ENCODE results near the gene ADI1.
A peak's percentile ranks its signal among the peaks of the same experiment; 100 is the strongest.

ADI1 gene

DNA sequence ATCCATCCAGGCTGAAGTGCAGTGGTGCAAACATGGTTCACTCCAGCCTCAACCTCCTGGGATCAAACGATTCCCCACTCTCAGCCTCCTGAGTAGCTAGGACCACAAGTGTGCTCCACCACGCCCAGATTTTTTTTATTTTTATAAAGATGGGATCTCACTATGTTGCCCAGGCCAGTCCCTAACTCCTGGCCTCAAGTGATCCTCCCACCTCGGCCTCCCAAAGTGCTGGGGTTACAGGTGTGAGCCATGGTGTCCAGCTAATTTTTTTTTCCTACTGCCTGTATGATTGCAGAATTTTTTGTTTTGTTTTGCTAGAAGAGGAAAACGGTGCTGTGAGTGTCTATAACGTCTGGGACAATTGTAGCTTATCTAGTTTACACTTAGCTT, 38.3 kb downstream of the ADI1 start:
- H3K4me3 ChIP-seq (ENCODE audit: low read length in 2 of 2), result no peak overlapping the region
- peaks cover 14 to 17% of the 10 kb centered on the region in 2 donors for H3K36me3 ChIP-seq (ENCODE audit: control insufficient read depth in 2 of 2, insufficient read depth in 2 of 2, low read length in 2 of 2)
- no peaks in the 10 kb centered on the region for H3K27me3 ChIP-seq (ENCODE audit: control insufficient read depth in 2 of 2, insufficient read depth in 2 of 2, low read length in 2 of 2)
- no peak overlapping the region for H3K27ac ChIP-seq (ENCODE audit: low read depth in 2 of 2, low read length in 2 of 2)
- H3K4me1 ChIP-seq (ENCODE audit: control insufficient read depth in 2 of 2, insufficient read depth in 2 of 2, low read length in 2 of 2), result peaks cover 3 to 4% of the 10 kb centered on the region in 2 donors
- H3K9me3 ChIP-seq (ENCODE audit: control insufficient read depth in 2 of 2, low read length in 2 of 2), result no peaks in the 10 kb centered on the region
- H3K9ac ChIP-seq (ENCODE audit: low read depth in 1 of 2, low read length in 2 of 2), result no peak overlapping the region

DNA sequence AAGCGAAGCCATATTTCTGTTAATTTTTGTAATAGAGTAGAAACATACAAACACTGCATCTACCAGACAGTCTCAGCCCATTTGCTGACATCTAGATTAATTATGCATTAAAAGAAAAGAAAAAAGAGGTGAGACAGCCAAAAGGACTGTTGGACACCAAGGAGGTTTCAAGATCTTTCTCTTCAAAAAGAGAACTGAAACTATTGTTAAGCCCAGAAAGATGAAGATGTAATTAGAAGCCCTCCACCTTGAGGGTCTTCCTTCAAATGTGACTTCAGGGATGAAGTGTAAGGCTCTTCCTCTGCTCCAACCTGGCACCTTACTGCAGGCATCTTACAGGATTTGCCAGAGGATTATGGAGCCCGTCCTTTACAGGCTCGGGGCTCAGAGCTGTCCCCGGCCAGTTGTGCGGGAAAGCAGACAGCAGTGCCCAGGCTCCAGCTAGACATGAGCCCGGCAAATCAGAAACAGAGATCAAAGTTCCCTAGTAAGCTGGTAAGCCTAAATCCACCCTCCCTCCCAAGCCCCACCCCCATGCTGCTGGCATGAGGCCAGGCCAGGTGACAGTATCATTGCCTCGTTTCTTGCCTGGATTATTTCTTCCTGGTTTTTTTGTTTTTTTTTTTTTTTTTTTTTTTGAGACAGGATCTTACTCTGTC, 38.9 kb downstream of the ADI1 start:
- Histone ChIP-seq H3K27ac (ENCODE audit: low read depth in 2 of 2, low read length in 2 of 2) (peak overlapping the region; percentile 4 to 62), H3K4me1 (ENCODE audit: control insufficient read depth in 2 of 2, insufficient read depth in 2 of 2, low read length in 2 of 2) (peaks cover 3 to 4% of the 10 kb centered on the region in 2 donors), H3K9ac (ENCODE audit: low read depth in 1 of 2, low read length in 2 of 2) (peak overlapping the region in 1 of 2 donors; percentile 44), H3K4me3 (ENCODE audit: low read length in 2 of 2) (peak overlapping the region; percentile 20 to 44), H3K36me3 (ENCODE audit: control insufficient read depth in 2 of 2, insufficient read depth in 2 of 2, low read length in 2 of 2) (peaks cover 19% of the 10 kb centered on the region in 2 donors), H3K9me3 (ENCODE audit: control insufficient read depth in 2 of 2, low read length in 2 of 2) (no peaks in the 10 kb centered on the region), H3K27me3 (ENCODE audit: control insufficient read depth in 2 of 2, insufficient read depth in 2 of 2, low read length in 2 of 2) (no peaks in the 10 kb centered on the region)

DNA sequence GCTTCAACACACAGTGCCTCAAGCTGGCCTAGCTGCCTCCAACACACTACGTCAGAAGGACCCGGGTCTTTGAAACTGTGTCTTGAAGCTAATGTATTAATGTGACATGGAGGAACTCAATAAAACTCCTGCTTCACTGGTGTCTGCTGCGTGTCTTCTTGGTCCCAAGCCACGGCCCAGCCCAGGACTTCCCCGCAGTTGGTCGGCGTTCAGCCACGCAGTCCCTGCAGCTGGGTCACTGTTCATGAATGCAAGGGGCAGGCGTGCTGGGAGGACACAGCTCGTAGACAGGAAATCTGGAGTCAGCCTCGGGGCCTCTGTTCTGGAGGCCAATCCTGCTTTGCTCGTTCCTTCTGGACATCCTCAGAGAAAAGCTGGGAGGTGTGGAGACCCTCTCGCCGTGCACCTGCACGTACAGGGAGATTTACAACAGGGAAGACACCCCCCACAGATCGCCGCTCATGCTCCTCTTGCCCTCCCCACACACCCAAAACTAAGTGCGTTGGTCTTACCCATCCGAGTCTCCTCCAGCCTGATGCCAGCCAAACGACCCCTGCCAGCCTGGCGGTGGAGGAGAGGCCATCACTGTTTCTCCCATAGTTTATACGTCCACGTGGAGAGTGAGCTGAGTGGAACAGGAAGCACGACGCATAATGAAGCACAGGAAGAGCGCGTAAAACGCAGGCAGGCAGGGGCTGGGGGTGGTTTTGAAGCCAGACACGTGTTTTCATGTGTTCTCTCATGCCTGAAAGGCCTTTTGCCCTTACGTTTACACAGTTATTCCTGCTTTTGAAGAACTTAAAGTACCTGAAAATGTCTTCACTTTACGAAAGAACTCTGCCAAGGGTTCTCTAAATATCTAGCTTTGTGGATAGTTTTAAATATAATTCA, 39.7 kb downstream of the ADI1 start:
- Histone ChIP-seq H3K4me1 (ENCODE audit: control insufficient read depth in 2 of 2, insufficient read depth in 2 of 2, low read length in 2 of 2) (peaks cover 3 to 4% of the 10 kb centered on the region in 2 donors), H3K27me3 (ENCODE audit: control insufficient read depth in 2 of 2, insufficient read depth in 2 of 2, low read length in 2 of 2) (no peaks in the 10 kb centered on the region), H3K9ac (ENCODE audit: low read depth in 1 of 2, low read length in 2 of 2) (no peak overlapping the region), H3K4me3 (ENCODE audit: low read length in 2 of 2) (no peak overlapping the region), H3K9me3 (ENCODE audit: control insufficient read depth in 2 of 2, low read length in 2 of 2) (no peaks in the 10 kb centered on the region), H3K27ac (ENCODE audit: low read depth in 2 of 2, low read length in 2 of 2) (no peak overlapping the region), H3K36me3 (ENCODE audit: control insufficient read depth in 2 of 2, insufficient read depth in 2 of 2, low read length in 2 of 2) (peaks cover 22% of the 10 kb centered on the region in 2 donors)

DNA sequence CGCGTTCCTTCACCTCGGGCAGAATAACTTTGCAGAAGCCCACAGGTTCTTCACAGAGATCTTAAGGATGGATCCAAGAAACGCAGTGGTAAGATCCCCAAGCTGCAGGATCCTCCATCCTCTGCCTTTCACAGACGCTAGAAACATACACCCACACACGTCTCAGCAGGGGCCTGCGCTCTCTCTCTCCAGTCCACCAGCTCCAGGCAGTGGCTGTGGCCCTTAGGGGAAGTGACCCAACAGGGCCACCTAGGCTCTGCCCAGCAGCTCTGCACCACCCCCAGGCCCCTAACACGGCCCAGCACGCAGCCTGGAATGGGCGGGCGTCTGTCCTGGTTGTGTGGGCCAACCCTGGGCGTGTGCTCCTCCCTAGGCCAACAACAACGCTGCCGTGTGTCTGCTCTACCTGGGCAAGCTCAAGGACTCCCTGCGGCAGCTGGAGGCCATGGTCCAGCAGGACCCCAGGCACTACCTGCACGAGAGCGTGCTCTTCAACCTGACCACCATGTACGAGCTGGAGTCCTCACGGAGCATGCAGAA, 40.4 kb downstream of the ADI1 start:
- Histone ChIP-seq H3K4me1 (ENCODE audit: control insufficient read depth in 2 of 2, insufficient read depth in 2 of 2, low read length in 2 of 2) (peaks cover 3 to 4% of the 10 kb centered on the region in 2 donors), H3K4me3 (ENCODE audit: low read length in 2 of 2) (no peak overlapping the region), H3K9ac (ENCODE audit: low read depth in 1 of 2, low read length in 2 of 2) (no peak overlapping the region), H3K9me3 (ENCODE audit: control insufficient read depth in 2 of 2, low read length in 2 of 2) (no peaks in the 10 kb centered on the region), H3K27me3 (ENCODE audit: control insufficient read depth in 2 of 2, insufficient read depth in 2 of 2, low read length in 2 of 2) (no peaks in the 10 kb centered on the region), H3K27ac (ENCODE audit: low read depth in 2 of 2, low read length in 2 of 2) (no peak overlapping the region), H3K36me3 (ENCODE audit: control insufficient read depth in 2 of 2, insufficient read depth in 2 of 2, low read length in 2 of 2) (peaks cover 26 to 28% of the 10 kb centered on the region in 2 donors)

DNA sequence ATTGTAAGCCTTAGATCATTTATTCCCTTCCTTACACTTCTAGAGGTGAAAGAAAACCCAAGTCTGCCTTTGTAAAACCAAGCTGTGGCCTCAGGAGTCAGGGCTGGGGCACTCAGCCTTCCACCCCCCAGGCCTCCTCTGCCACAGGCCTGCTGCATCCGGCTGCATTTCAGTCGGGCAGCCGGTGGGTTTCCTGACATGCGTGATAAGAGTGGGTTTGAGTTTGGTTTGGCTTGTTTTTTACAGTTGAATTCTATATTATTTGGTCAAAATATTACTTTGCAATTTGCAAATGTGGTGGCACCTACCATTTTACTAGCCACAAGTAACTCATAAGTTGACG, 42.4 kb downstream of the ADI1 start:
- no peak overlapping the region for H3K27ac ChIP-seq (ENCODE audit: low read depth in 2 of 2, low read length in 2 of 2)
- H3K27me3 ChIP-seq (ENCODE audit: control insufficient read depth in 2 of 2, insufficient read depth in 2 of 2, low read length in 2 of 2), result no peaks in the 10 kb centered on the region
- peaks cover 3 to 4% of the 10 kb centered on the region in 2 donors for H3K4me1 ChIP-seq (ENCODE audit: control insufficient read depth in 2 of 2, insufficient read depth in 2 of 2, low read length in 2 of 2)
- H3K36me3 ChIP-seq (ENCODE audit: control insufficient read depth in 2 of 2, insufficient read depth in 2 of 2, low read length in 2 of 2), result peaks cover 37 to 40% of the 10 kb centered on the region in 2 donors
- H3K4me3 ChIP-seq (ENCODE audit: low read length in 2 of 2), result no peak overlapping the region
- H3K9me3 ChIP-seq (ENCODE audit: control insufficient read depth in 2 of 2, low read length in 2 of 2), result no peaks in the 10 kb centered on the region
- no peak overlapping the region for H3K9ac ChIP-seq (ENCODE audit: low read depth in 1 of 2, low read length in 2 of 2)

DNA sequence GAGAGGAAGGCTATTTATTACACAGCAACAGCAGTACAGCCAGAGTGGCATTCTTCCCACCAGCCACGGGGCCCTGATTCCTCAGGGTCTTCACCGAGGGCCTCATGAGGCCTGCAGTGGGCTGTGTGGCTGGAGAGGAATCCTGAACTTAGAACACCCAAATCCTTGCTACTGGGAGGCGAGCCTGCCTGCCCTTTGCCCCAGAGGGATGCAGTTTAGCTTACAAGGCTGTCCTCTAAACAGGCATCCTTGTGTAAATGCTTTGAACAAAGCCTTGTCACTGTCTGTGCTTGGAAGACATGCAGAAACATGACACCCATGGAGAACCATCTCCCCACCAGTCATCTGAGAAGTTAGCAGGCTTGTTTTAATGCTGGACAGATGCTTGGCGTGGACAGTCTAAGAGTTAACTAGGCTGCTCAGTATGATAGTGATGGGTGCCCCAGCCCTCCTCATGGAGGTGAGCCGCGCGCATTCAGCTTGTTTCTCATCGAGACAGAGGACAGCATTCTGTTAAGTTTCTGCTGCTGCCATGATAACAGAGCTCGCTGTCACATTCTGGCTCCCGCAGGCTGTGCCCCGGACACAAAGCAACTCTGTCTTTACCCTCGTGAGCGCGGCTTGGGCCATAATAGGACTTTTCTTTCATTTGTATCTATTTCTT, 42.9 kb downstream of the ADI1 start:
- Histone ChIP-seq H3K27me3 (ENCODE audit: control insufficient read depth in 2 of 2, insufficient read depth in 2 of 2, low read length in 2 of 2) (no peaks in the 10 kb centered on the region), H3K27ac (ENCODE audit: low read depth in 2 of 2, low read length in 2 of 2) (no peak overlapping the region), H3K4me3 (ENCODE audit: low read length in 2 of 2) (no peak overlapping the region), H3K9ac (ENCODE audit: low read depth in 1 of 2, low read length in 2 of 2) (no peak overlapping the region), H3K36me3 (ENCODE audit: control insufficient read depth in 2 of 2, insufficient read depth in 2 of 2, low read length in 2 of 2) (peaks cover 41% of the 10 kb centered on the region in 2 donors), H3K4me1 (ENCODE audit: control insufficient read depth in 2 of 2, insufficient read depth in 2 of 2, low read length in 2 of 2) (peaks cover 3 to 4% of the 10 kb centered on the region in 2 donors), H3K9me3 (ENCODE audit: control insufficient read depth in 2 of 2, low read length in 2 of 2) (no peaks in the 10 kb centered on the region)

DNA sequence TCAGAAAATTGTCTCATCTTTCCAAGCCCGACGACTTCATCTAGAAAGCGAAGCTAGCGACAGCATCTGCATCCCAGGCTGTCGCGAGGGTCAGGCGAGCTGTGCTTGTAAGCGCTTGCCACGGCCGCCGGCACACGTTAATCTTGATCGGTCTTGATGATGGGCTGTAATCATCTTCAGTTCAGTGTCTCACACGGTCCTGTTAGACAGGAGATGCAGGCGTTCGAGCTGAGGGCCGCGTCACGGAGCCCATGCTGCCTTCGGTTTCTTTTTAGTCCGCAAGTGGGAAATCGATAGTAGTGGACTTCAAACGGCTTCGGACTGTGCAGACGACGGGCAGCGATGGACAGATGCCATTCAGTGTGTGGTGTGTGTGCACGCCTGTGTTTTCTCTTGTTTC, 43.6 kb downstream of the ADI1 start:
- Histone ChIP-seq H3K9me3 (ENCODE audit: control insufficient read depth in 2 of 2, low read length in 2 of 2) (no peaks in the 10 kb centered on the region), H3K27ac (ENCODE audit: low read depth in 2 of 2, low read length in 2 of 2) (no peak overlapping the region), H3K4me1 (ENCODE audit: control insufficient read depth in 2 of 2, insufficient read depth in 2 of 2, low read length in 2 of 2) (peaks cover 3 to 4% of the 10 kb centered on the region in 2 donors), H3K36me3 (ENCODE audit: control insufficient read depth in 2 of 2, insufficient read depth in 2 of 2, low read length in 2 of 2) (peaks cover 41 to 46% of the 10 kb centered on the region in 2 donors), H3K4me3 (ENCODE audit: low read length in 2 of 2) (no peak overlapping the region), H3K9ac (ENCODE audit: low read depth in 1 of 2, low read length in 2 of 2) (no peak overlapping the region), H3K27me3 (ENCODE audit: control insufficient read depth in 2 of 2, insufficient read depth in 2 of 2, low read length in 2 of 2) (no peaks in the 10 kb centered on the region)

DNA sequence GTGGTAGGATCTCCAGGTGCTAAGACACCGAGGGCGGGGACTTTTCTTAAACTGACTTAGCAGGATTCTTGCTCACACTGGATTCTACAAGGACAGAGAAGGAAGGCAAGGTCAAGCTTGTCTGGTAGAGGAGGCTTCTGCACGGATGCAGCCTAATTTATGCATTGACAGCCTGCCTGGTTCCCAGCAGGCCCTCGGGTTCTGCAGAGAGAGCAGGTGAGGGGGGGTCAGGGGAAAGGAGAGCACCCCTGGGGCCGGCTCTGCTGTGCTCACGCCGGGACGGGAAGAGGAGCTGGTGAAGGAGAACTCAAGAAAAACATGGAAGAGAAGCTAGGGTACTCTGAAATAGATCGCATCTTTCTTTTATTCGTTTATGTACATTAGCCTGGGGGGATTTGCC, 46.4 kb downstream of the ADI1 start:
- H3K4me1 ChIP-seq (ENCODE audit: control insufficient read depth in 2 of 2, insufficient read depth in 2 of 2, low read length in 2 of 2), result no peaks in the 10 kb centered on the region
- no peaks in the 10 kb centered on the region for H3K27me3 ChIP-seq (ENCODE audit: control insufficient read depth in 2 of 2, insufficient read depth in 2 of 2, low read length in 2 of 2)
- no peak overlapping the region for H3K9ac ChIP-seq (ENCODE audit: low read depth in 1 of 2, low read length in 2 of 2)
- H3K36me3 ChIP-seq (ENCODE audit: control insufficient read depth in 2 of 2, insufficient read depth in 2 of 2, low read length in 2 of 2), result peaks cover 50 to 55% of the 10 kb centered on the region in 2 donors
- H3K4me3 ChIP-seq (ENCODE audit: low read length in 2 of 2), result no peak overlapping the region
- no peaks in the 10 kb centered on the region for H3K9me3 ChIP-seq (ENCODE audit: control insufficient read depth in 2 of 2, low read length in 2 of 2)
- H3K27ac ChIP-seq (ENCODE audit: low read depth in 2 of 2, low read length in 2 of 2), result no peak overlapping the region

DNA sequence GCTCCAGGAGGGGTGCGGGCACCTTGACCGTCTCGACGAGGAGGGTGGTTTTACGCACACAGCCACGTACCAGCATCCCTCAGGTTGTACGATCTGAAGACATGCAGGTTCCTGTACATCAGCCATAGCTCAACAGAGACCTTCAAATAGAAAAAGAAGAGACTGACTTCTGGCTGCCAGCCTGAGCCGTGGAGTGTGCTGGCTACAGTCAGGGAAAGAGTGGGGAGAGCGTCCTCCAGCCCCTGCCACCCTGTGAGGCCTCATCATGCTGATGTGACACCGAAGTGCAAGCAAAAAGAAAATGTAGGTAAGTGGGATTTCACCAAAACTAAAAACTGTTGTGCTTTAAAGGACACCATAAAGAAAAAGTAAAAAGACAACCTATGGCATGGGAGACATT, 47.0 kb downstream of the ADI1 start:
- no peak overlapping the region for H3K4me3 ChIP-seq (ENCODE audit: low read length in 2 of 2)
- H3K27me3 ChIP-seq (ENCODE audit: control insufficient read depth in 2 of 2, insufficient read depth in 2 of 2, low read length in 2 of 2), result no peaks in the 10 kb centered on the region
- H3K9ac ChIP-seq (ENCODE audit: low read depth in 1 of 2, low read length in 2 of 2), result no peak overlapping the region
- no peaks in the 10 kb centered on the region for H3K9me3 ChIP-seq (ENCODE audit: control insufficient read depth in 2 of 2, low read length in 2 of 2)
- H3K36me3 ChIP-seq (ENCODE audit: control insufficient read depth in 2 of 2, insufficient read depth in 2 of 2, low read length in 2 of 2), result peaks cover 56 to 59% of the 10 kb centered on the region in 2 donors
- no peak overlapping the region for H3K27ac ChIP-seq (ENCODE audit: low read depth in 2 of 2, low read length in 2 of 2)
- H3K4me1 ChIP-seq (ENCODE audit: control insufficient read depth in 2 of 2, insufficient read depth in 2 of 2, low read length in 2 of 2), result no peaks in the 10 kb centered on the region

All from mucosa of rectum (tissue), 2 donors.